ENCODE data around the gene KLF3. TPM values are rescaled to one million over a fixed set of nuclear protein-coding genes. Genes with fewer than 3 reads are reported as not detected.
A peak's percentile ranks its signal among the peaks of the same experiment; 100 is the strongest.

The KLF3 gene
- total RNA-seq, 1 donor from 2014 or later = 16.5 TPM

DNA sequence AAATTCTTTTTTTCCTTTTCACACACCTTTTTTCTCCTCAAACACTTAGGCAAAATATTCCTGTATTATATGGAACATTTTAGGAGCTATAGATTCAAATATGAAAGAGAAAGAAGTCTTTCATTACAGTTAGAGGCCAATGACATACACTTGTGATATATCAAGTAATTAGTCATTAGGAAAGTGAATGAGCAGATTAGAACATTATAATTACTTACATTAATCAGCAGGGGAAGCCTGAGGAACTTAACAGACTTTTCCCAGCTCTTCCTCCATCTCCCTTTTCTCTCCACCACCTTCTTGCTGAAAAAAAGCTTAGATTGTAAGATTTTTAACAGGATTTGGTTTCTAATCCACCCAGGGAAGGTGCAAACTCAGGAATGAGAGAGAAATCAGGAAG is 29.6 kb downstream of the KLF3 start:
- Histone ChIP-seq H3K27me3 (ENCODE audit: low read depth) (no peaks in the 10 kb centered on the region), H3K27ac (replicated peaks) (no peak overlapping the region), H3K36me3 (peaks cover 73% of the 10 kb centered on the region), H3K9me3 (replicated peaks) (no peaks in the 10 kb centered on the region), H3K4me1 (peaks cover 67% of the 10 kb centered on the region), H3K4me3 (no peak overlapping the region)
- intact Hi-C loops (cut with micrococcal nuclease) = no loop called here
- DNase-seq = no peak
- TF ChIP-seq, protein P1, sequence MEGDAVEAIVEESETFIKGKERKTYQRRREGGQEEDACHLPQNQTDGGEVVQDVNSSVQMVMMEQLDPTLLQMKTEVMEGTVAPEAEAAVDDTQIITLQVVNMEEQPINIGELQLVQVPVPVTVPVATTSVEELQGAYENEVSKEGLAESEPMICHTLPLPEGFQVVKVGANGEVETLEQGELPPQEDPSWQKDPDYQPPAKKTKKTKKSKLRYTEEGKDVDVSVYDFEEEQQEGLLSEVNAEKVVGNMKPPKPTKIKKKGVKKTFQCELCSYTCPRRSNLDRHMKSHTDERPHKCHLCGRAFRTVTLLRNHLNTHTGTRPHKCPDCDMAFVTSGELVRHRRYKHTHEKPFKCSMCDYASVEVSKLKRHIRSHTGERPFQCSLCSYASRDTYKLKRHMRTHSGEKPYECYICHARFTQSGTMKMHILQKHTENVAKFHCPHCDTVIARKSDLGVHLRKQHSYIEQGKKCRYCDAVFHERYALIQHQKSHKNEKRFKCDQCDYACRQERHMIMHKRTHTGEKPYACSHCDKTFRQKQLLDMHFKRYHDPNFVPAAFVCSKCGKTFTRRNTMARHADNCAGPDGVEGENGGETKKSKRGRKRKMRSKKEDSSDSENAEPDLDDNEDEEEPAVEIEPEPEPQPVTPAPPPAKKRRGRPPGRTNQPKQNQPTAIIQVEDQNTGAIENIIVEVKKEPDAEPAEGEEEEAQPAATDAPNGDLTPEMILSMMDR (IDR thresholded peaks at IDR 0.05; ENCODE audit: borderline replicate concordance) = no peak

DNA sequence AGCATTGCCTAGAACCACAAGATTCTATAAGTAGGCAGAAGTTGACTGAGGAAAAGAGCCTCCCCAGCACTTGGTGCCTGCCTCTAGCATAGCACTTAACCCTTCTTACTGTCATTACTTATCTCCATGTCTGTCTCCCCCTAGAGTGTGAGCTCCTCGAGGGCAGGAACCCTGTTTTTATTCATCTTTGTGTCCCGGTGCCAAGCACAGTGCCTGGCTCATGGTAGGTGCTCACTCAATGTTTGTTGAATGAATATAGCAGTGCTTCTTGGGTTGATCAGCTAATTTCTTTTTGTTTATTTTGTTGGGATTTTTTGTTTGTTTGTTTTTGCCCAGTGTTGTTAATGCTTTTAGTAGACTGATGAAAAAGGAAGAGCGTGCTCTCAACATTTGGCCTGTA is 30.3 kb downstream of the KLF3 start:
- intact Hi-C loops (cut with micrococcal nuclease) = no loop called here
- Histone ChIP-seq H3K27ac (replicated peaks) (no peak overlapping the region), H3K9me3 (replicated peaks) (no peaks in the 10 kb centered on the region), H3K4me1 (peaks cover 59% of the 10 kb centered on the region), H3K27me3 (ENCODE audit: low read depth) (no peaks in the 10 kb centered on the region), H3K4me3 (no peak overlapping the region), H3K36me3 (peaks cover 67% of the 10 kb centered on the region)
- no peak for DNase-seq
- TF ChIP-seq, protein P1 (IDR thresholded peaks at IDR 0.05; ENCODE audit: borderline replicate concordance) = no peak

DNA sequence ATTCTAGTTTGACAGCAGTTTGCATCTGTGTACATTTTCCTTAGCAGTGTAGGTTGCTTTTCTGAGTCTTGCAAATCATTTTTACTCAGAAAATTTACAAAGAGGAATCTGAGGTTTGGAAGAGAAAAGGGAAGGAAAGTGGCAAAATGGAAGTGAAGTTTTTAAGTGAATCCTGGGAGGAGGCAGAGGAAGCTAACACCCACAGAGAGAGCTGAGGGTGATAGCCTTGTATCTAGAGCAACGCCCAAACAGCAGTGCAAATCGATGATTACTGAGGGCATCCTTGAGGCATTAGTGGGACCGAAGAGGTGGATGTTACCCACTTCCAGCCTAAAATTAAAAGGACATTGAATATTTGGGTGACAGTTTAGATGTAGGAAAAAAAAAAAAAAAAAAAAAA is 31.8 kb downstream of the KLF3 start:
- TF ChIP-seq, protein P1 (IDR thresholded peaks at IDR 0.05; ENCODE audit: borderline replicate concordance) = no peak
- H3K27ac ChIP-seq (replicated peaks) = no peak overlapping the region
- DNase-seq = no peak
- no peaks in the 10 kb centered on the region for H3K9me3 ChIP-seq (replicated peaks)
- H3K4me1 ChIP-seq = peaks cover 57% of the 10 kb centered on the region
- H3K27me3 ChIP-seq (ENCODE audit: low read depth) = no peaks in the 10 kb centered on the region
- intact Hi-C loops (cut with micrococcal nuclease) = no loop called here
- peaks cover 52% of the 10 kb centered on the region for H3K36me3 ChIP-seq
- no peak overlapping the region for H3K4me3 ChIP-seq

DNA sequence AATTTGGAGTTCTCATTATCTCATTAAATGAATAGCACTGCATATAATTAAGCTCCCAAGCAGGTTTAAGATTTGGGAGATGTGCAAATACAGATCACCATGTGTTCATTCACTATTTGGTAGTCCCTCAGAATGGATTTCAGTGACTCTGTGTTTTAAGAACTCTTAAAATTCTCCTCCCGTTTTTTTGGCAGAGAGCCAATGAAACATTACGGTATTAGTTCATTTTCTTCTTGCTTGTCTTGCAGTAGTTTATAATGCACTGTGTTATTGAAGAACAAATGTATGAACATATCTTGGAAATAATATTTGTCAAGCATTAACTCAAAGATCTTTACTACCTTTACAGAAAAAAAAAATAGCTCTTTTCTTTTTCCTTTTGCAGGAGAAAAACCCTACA is 32.7 kb downstream of the KLF3 start:
- Histone ChIP-seq H3K36me3 (peaks cover 47% of the 10 kb centered on the region), H3K4me1 (peaks cover 48% of the 10 kb centered on the region), H3K27me3 (ENCODE audit: low read depth) (no peaks in the 10 kb centered on the region), H3K4me3 (no peak overlapping the region), H3K9me3 (replicated peaks) (no peaks in the 10 kb centered on the region), H3K27ac (replicated peaks) (peak overlapping the region; percentile 6)
- no peak for DNase-seq
- TF ChIP-seq, protein P1 (IDR thresholded peaks at IDR 0.05; ENCODE audit: borderline replicate concordance) = no peak
- intact Hi-C loops (cut with micrococcal nuclease) = no loop called here

DNA sequence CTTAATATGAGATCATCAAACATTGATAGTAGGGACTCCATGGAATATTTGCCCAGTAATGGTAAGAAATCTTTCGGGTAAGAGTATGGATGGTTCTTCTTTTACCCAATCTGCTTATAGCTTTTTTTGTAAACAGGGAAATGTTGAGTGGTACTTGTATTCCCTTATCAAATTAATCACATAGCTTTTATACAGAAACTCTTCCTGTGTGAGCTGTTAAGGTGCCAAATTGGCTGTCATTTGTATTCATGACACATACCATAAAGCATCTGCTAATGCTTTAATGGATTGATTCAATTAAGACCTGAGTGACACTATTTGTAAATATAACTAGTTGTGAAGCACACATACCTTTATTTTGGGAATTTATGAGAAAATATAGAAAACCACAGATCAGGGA is 34.2 kb downstream of the KLF3 start:
- peaks cover 40% of the 10 kb centered on the region for H3K4me1 ChIP-seq
- intact Hi-C loops (cut with micrococcal nuclease) = no loop called here
- DNase-seq = no peak
- TF ChIP-seq, protein P1 (IDR thresholded peaks at IDR 0.05; ENCODE audit: borderline replicate concordance) = no peak
- no peak overlapping the region for H3K4me3 ChIP-seq
- H3K27ac ChIP-seq (replicated peaks) = no peak overlapping the region
- no peaks in the 10 kb centered on the region for H3K27me3 ChIP-seq (ENCODE audit: low read depth)
- H3K36me3 ChIP-seq = peaks cover 47% of the 10 kb centered on the region
- no peaks in the 10 kb centered on the region for H3K9me3 ChIP-seq (replicated peaks)

DNA sequence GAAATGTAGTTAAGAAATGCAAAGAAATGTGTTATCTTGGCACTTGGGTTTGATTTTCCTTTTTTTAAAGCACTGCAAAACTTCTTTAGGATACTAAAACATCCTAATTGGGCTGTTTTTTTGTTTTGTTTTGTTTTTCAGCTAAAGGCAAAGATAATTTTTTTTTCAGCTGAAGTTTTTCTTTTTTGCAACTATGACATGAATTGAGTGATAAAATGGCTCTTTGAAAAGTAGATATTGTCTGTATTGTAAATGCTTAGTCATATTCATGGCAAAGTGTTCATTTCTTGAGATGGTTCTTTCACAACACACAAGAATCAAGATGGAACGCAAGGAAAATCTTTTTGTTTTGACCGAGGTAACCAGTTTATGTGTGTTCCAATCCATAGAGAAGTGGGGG is 35.1 kb downstream of the KLF3 start:
- H3K4me1 ChIP-seq = peaks cover 49% of the 10 kb centered on the region
- H3K36me3 ChIP-seq = peaks cover 40% of the 10 kb centered on the region
- DNase-seq = no peak
- H3K9me3 ChIP-seq (replicated peaks) = no peaks in the 10 kb centered on the region
- TF ChIP-seq, protein P1 (IDR thresholded peaks at IDR 0.05; ENCODE audit: borderline replicate concordance) = no peak
- H3K4me3 ChIP-seq = no peak overlapping the region
- no peak overlapping the region for H3K27ac ChIP-seq (replicated peaks)
- intact Hi-C loops (cut with micrococcal nuclease) = no loop called here
- H3K27me3 ChIP-seq (ENCODE audit: low read depth) = no peaks in the 10 kb centered on the region

Data from left ventricle myocardium inferior (tissue), 1 donor.